ENCODE data around the gene CDH4.

CDH4 gene

DNA sequence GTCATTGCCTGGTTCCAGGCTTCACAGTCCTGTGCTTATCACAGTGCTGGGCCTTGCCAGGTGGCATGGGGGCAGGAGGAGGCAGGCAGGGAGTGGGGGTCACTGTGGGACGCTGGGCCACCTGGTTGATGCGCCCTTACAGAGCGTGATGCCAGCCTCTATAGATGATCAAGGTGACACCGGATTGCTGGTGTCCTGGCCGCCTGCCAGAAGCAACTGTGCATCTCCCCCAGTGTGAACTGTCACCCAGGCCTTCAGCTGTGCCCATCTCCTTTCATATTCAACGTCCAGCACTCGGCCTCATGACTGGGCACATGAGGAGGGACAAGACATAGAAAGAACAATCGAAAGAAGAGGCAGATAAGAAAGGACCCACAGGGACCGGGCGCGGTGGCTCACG is 494.7 kb downstream of the CDH4 start:
- no peak for DNase-seq

DNA sequence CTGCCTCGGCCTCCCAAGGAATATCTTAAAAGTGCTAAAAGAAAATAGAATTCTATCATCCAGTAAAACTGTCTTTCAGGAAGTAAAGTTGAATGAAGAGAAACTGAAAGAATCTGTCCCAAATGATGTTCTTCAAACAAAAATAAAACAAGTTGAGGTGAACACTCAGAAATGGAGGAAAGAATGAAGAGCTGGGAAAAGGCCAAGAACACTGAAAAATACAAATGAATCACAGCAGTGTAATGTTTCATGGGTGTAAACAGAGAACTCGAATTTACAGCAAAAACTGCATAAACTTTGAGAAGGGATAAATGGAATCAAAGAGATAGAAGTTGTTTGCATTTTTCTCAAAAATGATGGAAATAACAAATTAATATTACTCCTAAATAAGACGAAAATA is 496.3 kb downstream of the CDH4 start:
- peak; percentile 42 for DNase-seq

DNA sequence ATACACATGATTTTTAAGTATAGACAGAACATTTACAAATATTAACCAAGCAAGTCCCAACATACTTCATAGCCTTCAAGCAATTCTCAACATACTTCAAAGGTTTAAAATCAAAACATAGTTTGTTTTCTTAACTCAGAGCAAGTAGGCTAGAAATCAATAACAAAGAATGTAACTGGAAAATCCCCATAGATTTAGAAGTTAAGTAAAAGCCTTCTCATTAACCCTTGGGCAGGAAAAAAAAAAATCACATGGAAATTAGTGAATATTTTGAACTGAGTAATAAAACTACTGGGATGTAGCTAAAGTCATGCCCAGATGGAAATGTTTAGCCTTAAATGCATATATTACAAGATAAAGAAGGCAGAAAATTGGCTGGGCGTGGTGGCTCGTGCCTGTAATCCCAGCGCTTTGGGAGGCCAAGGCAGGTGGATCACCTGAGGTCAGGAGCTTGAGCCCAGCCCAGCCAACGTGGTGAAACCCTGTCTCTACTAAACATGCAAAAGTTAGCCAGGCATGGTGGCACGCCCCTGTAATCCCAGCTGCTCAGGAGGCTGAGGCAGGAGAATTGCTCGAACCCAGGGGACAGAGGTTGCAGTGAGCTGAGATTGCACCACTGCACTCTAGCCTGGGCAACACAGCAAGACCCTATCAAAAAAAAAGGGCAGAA is 497.5 kb downstream of the CDH4 start:
- DNase-seq: no peak

GRCh38 chr20:61750093-61750492 is 498.0 kb downstream of the CDH4 start:
- no peak for DNase-seq

GRCh38 chr20:61752576-61752975 is 500.5 kb downstream of the CDH4 start:
- no peak for DNase-seq

DNA sequence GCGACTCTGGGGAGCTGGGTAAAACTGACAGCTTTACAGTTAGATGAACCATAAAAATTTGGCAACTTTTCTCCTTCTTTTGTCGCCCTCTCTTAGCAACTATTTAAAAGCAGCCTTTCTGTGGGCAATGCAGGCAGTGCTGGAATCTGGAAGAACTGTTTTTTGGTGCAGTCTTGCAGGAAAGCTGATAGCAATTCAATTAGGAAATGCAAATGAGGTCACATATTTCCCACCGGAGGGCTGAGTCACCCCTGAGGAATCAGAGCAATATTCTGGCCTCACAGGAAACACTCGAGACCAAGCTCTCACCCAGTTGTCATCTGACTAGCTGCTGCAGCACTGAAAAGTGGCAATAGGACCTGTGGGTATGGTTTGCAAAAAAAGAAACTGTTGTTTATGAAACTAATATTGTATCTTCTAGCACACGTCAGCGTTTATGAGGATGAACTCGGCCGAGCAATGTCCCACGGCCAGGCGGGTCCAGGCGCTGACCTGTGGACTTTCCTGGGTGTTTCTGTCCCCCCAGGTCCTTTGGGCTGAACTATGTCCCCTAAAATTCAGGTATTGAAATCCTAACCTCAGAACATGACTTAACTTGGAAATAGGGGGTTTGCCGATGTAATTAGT is 501.4 kb downstream of the CDH4 start:
- peak; percentile 81 for DNase-seq

DNA sequence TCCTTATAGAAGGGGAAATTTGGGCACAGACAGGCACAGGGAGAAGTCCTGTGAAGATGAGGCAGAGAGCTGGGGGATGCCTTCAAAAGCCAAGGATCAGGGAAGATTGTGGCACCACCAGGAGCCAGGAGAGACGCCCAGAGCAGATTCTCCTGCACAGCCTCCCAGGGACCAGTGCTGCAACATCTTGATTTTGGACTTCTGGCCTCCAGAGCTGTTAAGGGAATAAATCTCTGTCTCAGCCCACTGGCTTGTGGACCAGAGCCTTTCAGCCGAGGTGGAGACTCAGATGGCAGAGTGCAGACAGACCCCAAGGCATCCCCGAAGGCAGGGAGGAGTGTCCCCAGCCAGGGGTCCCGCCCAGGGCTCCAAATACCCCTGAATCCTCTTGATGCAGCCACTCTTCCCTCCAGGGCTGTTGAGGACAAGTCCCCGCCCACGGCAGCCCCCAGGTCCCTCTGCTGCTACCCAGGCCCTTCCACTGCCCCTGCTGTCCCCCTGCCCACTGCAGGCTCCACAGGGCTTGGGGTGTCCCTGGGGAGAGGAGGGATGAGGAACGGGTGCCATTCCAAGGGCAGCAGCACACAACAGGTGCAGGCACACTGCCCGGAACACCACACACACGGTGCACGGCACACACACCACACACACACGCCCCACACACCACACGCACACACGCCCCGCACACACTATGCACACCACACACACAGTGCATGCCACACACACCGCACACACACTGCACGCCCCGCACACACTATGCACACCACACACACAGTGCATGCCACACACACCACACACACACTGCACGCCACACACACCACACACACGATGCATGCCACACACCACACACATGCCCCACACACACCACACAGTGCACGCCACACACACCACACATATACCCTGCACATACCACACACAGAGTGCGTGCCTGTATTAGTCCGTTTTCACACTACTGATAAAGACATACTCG is 502.2 kb downstream of the CDH4 start:
- no peak for DNase-seq

GRCh38 chr20:61754976-61755778 is 503.1 kb downstream of the CDH4 start:
- peak; percentile 5 for DNase-seq

DNA sequence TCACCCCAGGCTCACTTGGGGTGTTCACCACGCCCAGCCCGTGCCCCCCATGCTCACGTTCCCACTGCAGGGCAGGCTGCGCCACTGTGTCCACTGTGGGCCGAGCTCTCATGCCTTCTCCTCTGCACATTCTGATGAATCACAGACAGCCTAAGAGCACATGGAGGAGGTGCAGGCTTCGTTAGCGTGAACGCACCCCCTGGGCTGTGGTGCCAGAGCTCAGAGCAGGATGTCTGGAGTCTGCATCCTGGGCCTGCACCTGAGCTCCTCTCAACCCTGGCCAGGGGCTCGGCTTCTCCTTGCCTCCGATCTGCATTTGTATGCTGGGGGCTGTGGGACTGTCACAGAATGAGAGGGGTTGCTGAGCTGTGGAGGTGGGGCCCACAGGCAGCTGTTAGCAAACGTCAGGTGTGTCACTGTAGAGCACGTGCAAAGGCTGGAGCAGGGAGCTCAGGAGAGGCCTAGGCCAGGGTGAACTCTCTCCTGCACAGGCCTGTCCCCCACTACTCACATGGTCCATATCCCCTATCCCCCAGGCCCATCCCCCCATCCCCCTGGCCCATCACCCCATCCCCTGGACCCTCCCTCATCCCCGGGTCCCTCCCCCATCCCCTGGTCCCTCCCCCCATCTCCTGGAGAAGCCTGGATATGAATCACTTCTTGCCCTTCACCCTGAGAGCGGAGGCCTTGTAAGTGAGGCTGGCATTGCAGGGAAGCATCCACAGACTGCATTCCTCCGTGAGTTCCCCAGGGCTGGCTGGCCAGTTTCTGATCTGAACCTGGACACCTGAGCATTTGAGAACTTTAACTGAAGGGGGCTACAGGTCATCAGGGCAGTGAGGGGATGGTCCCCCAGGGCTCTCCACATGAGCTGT is 504.1 kb downstream of the CDH4 start:
- DNase-seq: no peak

DNA sequence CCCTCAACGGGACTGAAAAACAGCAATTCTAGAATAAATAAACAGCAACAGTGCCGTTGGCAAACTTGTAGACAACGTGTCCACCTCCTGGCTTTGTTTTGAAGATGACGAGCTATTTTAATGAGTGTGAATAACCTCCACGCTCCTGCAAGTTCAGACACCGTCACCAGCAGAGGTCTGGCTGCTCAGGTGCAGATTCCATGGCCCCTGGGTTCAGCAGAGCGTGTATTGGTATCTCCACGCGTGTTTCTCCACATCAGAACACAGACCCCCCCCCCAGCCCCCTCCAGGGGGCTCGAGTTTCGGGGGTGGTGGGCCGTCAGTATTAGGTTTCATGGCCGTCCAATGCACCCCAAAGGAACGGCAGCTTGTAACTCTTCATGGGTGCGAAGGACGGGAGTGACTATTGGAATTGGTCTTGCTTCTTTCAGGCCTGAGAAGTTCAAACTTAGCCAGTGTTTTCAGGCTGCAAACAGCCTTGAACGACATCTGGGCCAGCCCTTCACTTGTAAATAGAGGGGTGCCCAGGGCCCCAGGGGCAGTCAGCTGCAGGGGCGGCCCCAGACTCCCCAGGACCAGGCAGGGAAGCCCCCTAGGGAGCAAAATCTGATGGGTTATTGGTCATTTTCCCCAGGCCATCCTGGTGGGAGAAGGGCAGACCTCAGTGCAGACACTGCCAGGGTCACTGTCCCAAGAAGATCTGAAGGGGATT is 505.1 kb downstream of the CDH4 start:
- DNase-seq: no peak

GRCh38 chr20:61757678-61758563 is 505.9 kb downstream of the CDH4 start:
- peak; percentile 37 for DNase-seq

GRCh38 chr20:61758564-61759200 is 506.6 kb downstream of the CDH4 start:
- no peak for DNase-seq

GRCh38 chr20:61759286-61760065 is 507.4 kb downstream of the CDH4 start:
- no peak for DNase-seq

- DNase-seq: no peak
Measured at GRCh38 chr20:61760321-61760720, 508.3 kb downstream of the CDH4 start.

- DNase-seq: no peak
Measured at GRCh38 chr20:61760731-61761130, 508.7 kb downstream of the CDH4 start.

GRCh38 chr20:61761453-61762166 is 509.5 kb downstream of the CDH4 start:
- no peak for DNase-seq

GRCh38 chr20:61762167-61762710 is 510.2 kb downstream of the CDH4 start:
- no peak for DNase-seq
